SK-N-SH (cell line): Measurements from ENCODE around the gene ECE1. TPM values are rescaled to one million over a fixed set of nuclear protein-coding genes. Genes with fewer than 3 reads are reported as not detected.

Experiments used
- CTCF ChIA-PET: fragments of 300-600, 350-600 bp; formaldehyde crosslinking; extraction: SDS; loops from one replicate; lab custom pipeline; 2021; lab: Yijun Ruan, JAX
- POLR2A ChIA-PET: fragments of 350-600 bp; sonication (Branson Sonifier 250); formaldehyde crosslinking; extraction: SDS; loops from one replicate; lab custom pipeline; 2020; ENCODE audit warnings: antibody characterized with exemption, inconsistent platforms; lab: Yijun Ruan, JAX
- DNase-seq: peaks from one replicate; pipeline ENCODE4 v3.0.0; 2012
- H2AFZ ChIP-seq: fragments of 200-600 bp; sonication (generic); 2 replicates; pipeline ENCODE4 v1.8.1; 2016; ENCODE audit warnings: antibody characterized with exemption, mild to moderate bottlenecking, low read depth
- H3F3A ChIP-seq: fragments of 200-600 bp; sonication (generic); replicated peaks from 2 replicates; pipeline ENCODE3; 2016; ENCODE audit warnings: antibody characterized with exemption, mild to moderate bottlenecking; ENCODE audit not compliant: insufficient read depth
- H3K27ac ChIP-seq, 2 experiments: fragments of 200-500 bp in 1 of 2; fragments of 200-600 bp in 1 of 2; sonication (Bioruptor generic) in 1 of 2; sonication (generic), shearing (Covaris generic) in 1 of 2; 2 replicates each; pipeline versions ENCODE4 v1.5.1 to v1.6.1; 2014 to 2016; ENCODE audit warnings: low read depth in 2 of 2, inconsistent platforms in 1 of 2, low read length in 1 of 2, mild to moderate bottlenecking in 1 of 2, mixed read lengths in 1 of 2
- H3K27me3 ChIP-seq: fragments of 200-600 bp; sonication (generic), shearing (Covaris generic); 2 replicates; pipeline ENCODE4 v1.6.1; 2016; ENCODE audit warnings: mixed run types; ENCODE audit not compliant: insufficient read depth
- H3K36me3 ChIP-seq, 2 experiments: fragments of 200-500 bp in 1 of 2; fragments of 200-600 bp in 1 of 2; sonication (Bioruptor generic) in 1 of 2; sonication (generic) in 1 of 2; replicated peaks in 1 of 2; 2 replicates each; pipeline versions ENCODE3 to v1.5.1; 2014 to 2016; ENCODE audit warnings: low read length in 1 of 2, mild to moderate bottlenecking in 1 of 2; ENCODE audit not compliant: insufficient read depth in 2 of 2, control insufficient read depth in 1 of 2
- H3K4me1 ChIP-seq, 2 experiments: fragments of 200-500 bp in 1 of 2; fragments of 200-600 bp in 1 of 2; sonication (Bioruptor generic) in 1 of 2; sonication (generic), shearing (Covaris generic) in 1 of 2; 2 replicates each; pipeline versions ENCODE4 v1.5.1 to v1.6.1; 2014 to 2016; ENCODE audit warnings: low read depth in 1 of 2, low read length in 1 of 2, mixed run types in 1 of 2; ENCODE audit not compliant: insufficient read depth in 2 of 2, control insufficient read depth in 1 of 2
- H3K4me2 ChIP-seq: fragments of 200-600 bp; sonication (generic), shearing (Covaris generic); 2 replicates; pipeline ENCODE4 v1.6.1; 2017; ENCODE audit warnings: mixed run types
- H3K4me3 ChIP-seq, 2 experiments: fragments of 200-500 bp in 1 of 2; fragments of 200-600 bp in 1 of 2; sonication (Bioruptor generic) in 1 of 2; sonication (generic), shearing (Covaris generic) in 1 of 2; 2 replicates each; pipeline versions ENCODE4 v1.5.1 to v1.8.1; 2014 to 2016; ENCODE audit warnings: low read depth in 2 of 2, inconsistent platforms in 1 of 2, low read length in 1 of 2, mild to moderate bottlenecking in 1 of 2, mixed read lengths in 1 of 2, moderate library complexity in 1 of 2
- H3K79me2 ChIP-seq: fragments of 200-600 bp; sonication (generic); 2 replicates; pipeline ENCODE4 v1.8.1; 2017; ENCODE audit warnings: mild to moderate bottlenecking; ENCODE audit not compliant: insufficient read depth
- H3K9ac ChIP-seq: fragments of 200-600 bp; sonication (generic); 2 replicates; pipeline ENCODE4 v1.6.1; 2017; ENCODE audit warnings: mixed run types
- H3K9me2 ChIP-seq: fragments of 200-600 bp; sonication (generic); 2 replicates; pipeline ENCODE4 v1.6.1; 2017; ENCODE audit warnings: mixed run types
- H3K9me3 ChIP-seq: fragments of 200-600 bp; sonication (generic); 2 replicates; pipeline ENCODE4 v1.6.1; 2017; ENCODE audit warnings: mixed run types, mild to moderate bottlenecking, moderate library complexity
- H4K20me1 ChIP-seq: fragments of 200-600 bp; sonication (generic); 2 replicates; pipeline ENCODE4 v1.6.1; 2017; ENCODE audit warnings: mild to moderate bottlenecking, mixed run types; ENCODE audit not compliant: insufficient read depth
- ELF1 ChIP-seq: IDR thresholded peaks from 2 replicates; pipeline ENCODE4 v1.4.0; 2012
- GABPA ChIP-seq: IDR thresholded peaks from 2 replicates; pipeline ENCODE4 v1.4.0; 2012; ENCODE audit warnings: low read depth, mild to moderate bottlenecking
- GATA2 ChIP-seq: sonication (generic); formaldehyde crosslinking; IDR thresholded peaks from 2 replicates; pipeline ENCODE4 v1.5.0; 2020; ENCODE audit warnings: mild to moderate bottlenecking, missing genetic modification reagents
- IRF3 ChIP-seq: fragments of 150-350 bp; IDR thresholded peaks from 2 replicates; pipeline ENCODE4 v1.6.1; 2016; ENCODE audit warnings: mild to moderate bottlenecking, low read depth, low read length
- JUND ChIP-seq: IDR thresholded peaks from 2 replicates; pipeline ENCODE4 v1.4.0; 2012
- NFIC ChIP-seq: IDR thresholded peaks from 2 replicates; pipeline ENCODE4 v1.4.0; 2012; ENCODE audit warnings: borderline replicate concordance
- NRF1 ChIP-seq: IDR thresholded peaks from 2 replicates; pipeline ENCODE4 v1.6.1; 2012; ENCODE audit warnings: low read depth, mild to moderate bottlenecking, low read length
- PBX3 ChIP-seq: IDR thresholded peaks from 2 replicates; pipeline ENCODE4; 2012
- RXRA ChIP-seq: IDR thresholded peaks from 2 replicates; pipeline ENCODE4 v1.4.0; 2012; ENCODE audit warnings: low read depth, mild to moderate bottlenecking, borderline replicate concordance
- SIN3A ChIP-seq: IDR thresholded peaks from 2 replicates; pipeline ENCODE4 v1.6.1; 2012; ENCODE audit warnings: low read depth, mild to moderate bottlenecking, low read length, moderate library complexity, borderline replicate concordance
- TEAD4 ChIP-seq: IDR thresholded peaks from 2 replicates; pipeline ENCODE4 v1.4.0; 2012; ENCODE audit warnings: mild to moderate bottlenecking, borderline replicate concordance; ENCODE audit not compliant: insufficient read depth
- USF2 ChIP-seq: fragments of 150-350 bp; IDR thresholded peaks from 2 replicates; pipeline ENCODE4 v1.6.1; 2017; ENCODE audit warnings: antibody characterized with exemption, low read length, low read depth, borderline replicate concordance
- YY1 ChIP-seq: IDR thresholded peaks from 2 replicates; pipeline ENCODE4 v1.4.0; 2012; ENCODE audit warnings: low read depth, mild to moderate bottlenecking
- WGBS: methylation state at CpG from one replicate; pipeline ENCODE4 v1.1.6; 2017; ENCODE audit warnings: low lambda C conversion rate; 5-methylcytosine and 5-hydroxymethylcytosine counted together
- polyA plus RNA-seq, 3 experiments: library from polyadenylated mRNA; depleted of rRNA; stranded (reverse); fragments of >200 nt; gene quantifications; 2 replicates each; pipeline ENCODE4 v1.2.3, GENCODE V29; 2012

The ECE1 gene
- polyA plus RNA-seq, 1 of the 3 experiments (the other 2 are of a cell fraction), result 96.6 TPM

- Histone ChIP-seq H3K4me1 (peaks cover 19 to 89% of the 10 kb centered on the region in 2 experiments), H3K9me2 (no peaks in the 10 kb centered on the region), H3K36me3 (no peaks in the 10 kb centered on the region), H2AFZ (no peak overlapping the region), H3F3A (peaks cover 12% of the 10 kb centered on the region)
- POLR2A ChIA-PET, result interaction anchor here (0.6 to 3.1 kb wide), 2 partner anchors 26 to 85 kb away, joined by 3 to 12 read pairs; no protein-coding TSS in a partner anchor
- no peak for DNase-seq
- no peak for TF ChIP-seq NFIC
- TF ChIP-seq RXRA, result no peak
- TF ChIP-seq GABPA, result no peak
- TF ChIP-seq GATA2 (CRISPR knock-in tag), result no peak
- TF ChIP-seq, all 33 proteins: peak for 0
- Histone ChIP-seq H3K27me3 (no peaks in the 10 kb centered on the region), H3K4me2 (no peak overlapping the region), H3K9me3 (no peaks in the 10 kb centered on the region), H3K27ac (peak overlapping the region in 1 of 2 experiments; percentile 29; a peak in 1 of 4 replicates), H3K9ac (no peak overlapping the region), H4K20me1 (peaks cover 10% of the 10 kb centered on the region; the same call in 1 of the 2 replicates), H3K4me3 (no peak overlapping the region), H3K79me2 (peaks cover 61% of the 10 kb centered on the region)
- WGBS, result 90% methylated on average over 7 of the region's 9 CpGs
- CTCF ChIA-PET, result interaction anchor here (0.6 to 7.7 kb wide), 4 partner anchors 26 to 85 kb away, joined by 3 to 65 read pairs (median 12); no protein-coding TSS in a partner anchor
Observed at GRCh38 chr1:21339356-21340229, 49.3 kb upstream of the ECE1 start.

GRCh38 chr1:21338573-21339355, 48.5 kb upstream of the ECE1 start:
- POLR2A ChIA-PET, result interaction anchor here (0.6 to 3.1 kb wide), 2 partner anchors 25 to 84 kb away, joined by 3 to 12 read pairs; no protein-coding TSS in a partner anchor
- Histone ChIP-seq H3K27ac (peak overlapping the region; percentile 17 to 75; a peak in 3 of 4 replicates), H3K79me2 (peaks cover 53% of the 10 kb centered on the region), H3K4me3 (no peak overlapping the region), H4K20me1 (peaks cover 7% of the 10 kb centered on the region; the same call in 1 of the 2 replicates), H3K9me3 (no peaks in the 10 kb centered on the region), H3F3A (peaks cover 19% of the 10 kb centered on the region), H3K36me3 (no peaks in the 10 kb centered on the region), H2AFZ (no peak overlapping the region), H3K9ac (no peak overlapping the region), H3K4me1 (peaks cover 22 to 91% of the 10 kb centered on the region in 2 experiments), H3K9me2 (no peaks in the 10 kb centered on the region), H3K4me2 (no peak overlapping the region), H3K27me3 (no peaks in the 10 kb centered on the region)
- WGBS, result 89% methylated on average over 9 of the region's 10 CpGs
- no peak for DNase-seq
- TF ChIP-seq PBX3 (no peak), TEAD4 (no peak), ELF1 (no peak), SIN3A (no peak), YY1 (no peak), NRF1 (no peak), IRF3 (no peak), USF2 (no peak), JUND (no peak)
- CTCF ChIA-PET, result interaction anchor here (0.9 to 7.7 kb wide), 10 partner anchors 14 to 121 kb away, joined by 3 to 65 read pairs (median 5); no protein-coding TSS in a partner anchor
